DOHH2 (cell line): ENCODE measurements around the gene STARD6.

ENCODE experiments used
- H3F3A ChIP-seq: fragments of 200-600 bp; sonication (generic), shearing (Covaris generic); 2 replicates; pipeline ENCODE4 v1.6.0; 2016; ENCODE audit warnings: antibody characterized with exemption, mild to moderate bottlenecking; ENCODE audit not compliant: control insufficient read depth, insufficient read depth
- H3K27ac ChIP-seq: fragments of 200-600 bp; sonication (generic); 2 replicates; pipeline ENCODE4 v1.5.1; 2014; ENCODE audit warnings: low read depth, mild to moderate bottlenecking, low read length, moderate library complexity
- H3K27me3 ChIP-seq: fragments of 200-600 bp; sonication (generic); 2 replicates; pipeline ENCODE4 v1.6.1; 2014; ENCODE audit warnings: mild to moderate bottlenecking, low read length, mixed read lengths; ENCODE audit not compliant: control insufficient read depth
- H3K36me3 ChIP-seq: fragments of 200-600 bp; sonication (generic); 2 replicates; pipeline ENCODE4 v1.6.1; 2014; ENCODE audit warnings: mild to moderate bottlenecking, low read length, moderate library complexity, mixed read lengths; ENCODE audit not compliant: control insufficient read depth
- H3K4me1 ChIP-seq: fragments of 200-600 bp; sonication (generic); 2 replicates; pipeline ENCODE4 v1.6.1; 2014; ENCODE audit warnings: mild to moderate bottlenecking, low read length, mixed read lengths; ENCODE audit not compliant: control insufficient read depth
- H3K4me2 ChIP-seq: fragments of 200-600 bp; sonication (generic); 2 replicates; pipeline ENCODE4 v1.6.0; 2014; ENCODE audit warnings: mild to moderate bottlenecking, low read length, moderate library complexity
- H3K4me3 ChIP-seq: fragments of 200-600 bp; sonication (generic); 2 replicates; pipeline ENCODE4 v1.5.1; 2014; ENCODE audit warnings: mild to moderate bottlenecking, low read length, mixed read lengths
- H3K79me2 ChIP-seq: fragments of 200-600 bp; sonication (generic); 2 replicates; pipeline ENCODE4 v1.6.1; 2014; ENCODE audit warnings: mild to moderate bottlenecking, low read length, mixed read lengths; ENCODE audit not compliant: control insufficient read depth
- H3K9me2 ChIP-seq: fragments of 200-600 bp; sonication (generic); replicated peaks from 2 replicates; pipeline ENCODE4 v1.6.1; 2014; ENCODE audit warnings: mild to moderate bottlenecking, low read length, mixed read lengths; ENCODE audit not compliant: control insufficient read depth
- H3K9me3 ChIP-seq: fragments of 200-600 bp; sonication (generic); 2 replicates; pipeline ENCODE4 v1.6.1; 2014; ENCODE audit warnings: antibody characterized with exemption, low read length, mixed read lengths; ENCODE audit not compliant: control insufficient read depth, insufficient read depth
- H4K20me1 ChIP-seq: fragments of 200-600 bp; sonication (generic); 2 replicates; pipeline ENCODE4 v1.6.0; 2014; ENCODE audit warnings: low read depth, mild to moderate bottlenecking, antibody characterized with exemption, low read length, moderate library complexity; ENCODE audit not compliant: control insufficient read depth, insufficient read depth
- EZH2phosphoT487 ChIP-seq: fragments of 200-600 bp; sonication (generic); IDR thresholded peaks from 2 replicates; pipeline ENCODE4 v1.6.1; 2017; ENCODE audit warnings: borderline replicate concordance, mild to moderate bottlenecking, antibody characterized with exemption, low read length, moderate library complexity, mixed read lengths
- TF ChIP-seq, protein P1 (sequence below): fragments of 200-600 bp; sonication (generic); IDR thresholded peaks from one replicate; pipeline ENCODE4 v1.5.1; 2014; ENCODE audit warnings: antibody characterized with exemption, mild to moderate bottlenecking, low read depth, low read length; ENCODE audit not compliant: poor library complexity, severe bottlenecking

STARD6 gene

GRCh38 chr18:54327818-54328217 lies 29.8 kb downstream of the STARD6 start:
- H4K20me1 ChIP-seq = no peaks in the 10 kb centered on the region
- no peaks in the 10 kb centered on the region for H3K79me2 ChIP-seq
- no peaks in the 10 kb centered on the region for H3K9me3 ChIP-seq
- H3F3A ChIP-seq = no peaks in the 10 kb centered on the region
- no peaks in the 10 kb centered on the region for H3K9me2 ChIP-seq
- H3K4me2 ChIP-seq = no peak overlapping the region
- no peak overlapping the region for H3K4me3 ChIP-seq
- no peaks in the 10 kb centered on the region for H3K36me3 ChIP-seq
- no peak for TF ChIP-seq EZH2phosphoT487
- TF ChIP-seq, protein P1, sequence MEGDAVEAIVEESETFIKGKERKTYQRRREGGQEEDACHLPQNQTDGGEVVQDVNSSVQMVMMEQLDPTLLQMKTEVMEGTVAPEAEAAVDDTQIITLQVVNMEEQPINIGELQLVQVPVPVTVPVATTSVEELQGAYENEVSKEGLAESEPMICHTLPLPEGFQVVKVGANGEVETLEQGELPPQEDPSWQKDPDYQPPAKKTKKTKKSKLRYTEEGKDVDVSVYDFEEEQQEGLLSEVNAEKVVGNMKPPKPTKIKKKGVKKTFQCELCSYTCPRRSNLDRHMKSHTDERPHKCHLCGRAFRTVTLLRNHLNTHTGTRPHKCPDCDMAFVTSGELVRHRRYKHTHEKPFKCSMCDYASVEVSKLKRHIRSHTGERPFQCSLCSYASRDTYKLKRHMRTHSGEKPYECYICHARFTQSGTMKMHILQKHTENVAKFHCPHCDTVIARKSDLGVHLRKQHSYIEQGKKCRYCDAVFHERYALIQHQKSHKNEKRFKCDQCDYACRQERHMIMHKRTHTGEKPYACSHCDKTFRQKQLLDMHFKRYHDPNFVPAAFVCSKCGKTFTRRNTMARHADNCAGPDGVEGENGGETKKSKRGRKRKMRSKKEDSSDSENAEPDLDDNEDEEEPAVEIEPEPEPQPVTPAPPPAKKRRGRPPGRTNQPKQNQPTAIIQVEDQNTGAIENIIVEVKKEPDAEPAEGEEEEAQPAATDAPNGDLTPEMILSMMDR = no peak
- H3K27me3 ChIP-seq = no peaks in the 10 kb centered on the region
- H3K27ac ChIP-seq = no peak overlapping the region
- peaks cover 13% of the 10 kb centered on the region for H3K4me1 ChIP-seq

DNA sequence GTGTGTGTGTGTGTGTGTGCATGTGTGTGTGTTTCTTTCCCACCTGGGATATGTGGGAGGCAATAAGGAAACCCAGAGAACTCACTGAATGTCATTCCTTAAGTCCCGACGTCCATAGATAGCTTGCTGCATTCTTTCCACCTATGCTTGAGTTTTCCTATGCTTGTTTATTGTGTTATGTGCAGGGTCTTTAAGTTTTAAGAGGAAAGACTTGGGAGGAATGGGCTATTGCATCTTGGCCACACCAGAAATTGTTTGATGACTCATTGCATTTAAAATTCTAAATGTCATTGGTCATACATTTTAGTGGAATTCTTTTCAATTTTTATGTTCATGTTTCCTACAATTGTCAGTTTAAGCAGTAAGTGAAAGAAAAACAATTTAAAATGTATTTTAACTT lies 33.7 kb downstream of the STARD6 start:
- no peaks in the 10 kb centered on the region for H3K27me3 ChIP-seq
- no peaks in the 10 kb centered on the region for H3F3A ChIP-seq
- no peaks in the 10 kb centered on the region for H3K9me2 ChIP-seq
- H3K27ac ChIP-seq = no peak overlapping the region
- peaks cover 3% of the 10 kb centered on the region; the same call in 1 of the 2 replicates for H3K4me1 ChIP-seq
- H3K79me2 ChIP-seq = no peaks in the 10 kb centered on the region
- TF ChIP-seq EZH2phosphoT487 = no peak
- TF ChIP-seq, protein P1 = no peak
- H3K4me3 ChIP-seq = no peak overlapping the region
- H3K4me2 ChIP-seq = no peak overlapping the region
- H4K20me1 ChIP-seq = no peaks in the 10 kb centered on the region
- H3K9me3 ChIP-seq = no peaks in the 10 kb centered on the region
- H3K36me3 ChIP-seq = no peaks in the 10 kb centered on the region

DNA sequence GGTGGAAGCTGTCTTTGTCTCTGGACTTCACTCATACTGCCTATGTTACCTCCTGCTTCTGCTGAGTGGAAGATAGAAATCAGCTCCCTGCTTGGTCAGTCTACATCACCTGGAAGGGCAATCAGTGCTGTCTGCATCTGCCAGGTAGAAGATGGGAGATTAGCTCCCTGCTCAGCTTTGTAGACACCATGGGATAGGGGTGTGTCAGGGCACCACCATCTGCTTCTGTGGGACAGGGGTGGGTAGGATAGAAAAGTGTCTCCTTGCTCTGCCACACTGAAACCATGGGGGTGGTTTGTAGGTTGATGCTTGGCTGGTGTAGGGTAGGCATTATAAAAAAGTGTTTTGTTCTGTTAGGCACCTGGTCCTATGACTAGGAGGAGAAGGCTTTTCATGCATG lies 34.1 kb downstream of the STARD6 start:
- Histone ChIP-seq H3K27me3 (no peaks in the 10 kb centered on the region), H3K79me2 (no peaks in the 10 kb centered on the region), H3K9me2 (no peaks in the 10 kb centered on the region), H3F3A (no peaks in the 10 kb centered on the region), H3K4me1 (peaks cover 3% of the 10 kb centered on the region; the same call in 1 of the 2 replicates), H3K36me3 (no peaks in the 10 kb centered on the region), H4K20me1 (no peaks in the 10 kb centered on the region), H3K9me3 (no peaks in the 10 kb centered on the region), H3K4me2 (no peak overlapping the region), H3K4me3 (no peak overlapping the region), H3K27ac (no peak overlapping the region)
- TF ChIP-seq, protein P1 = no peak
- no peak for TF ChIP-seq EZH2phosphoT487
